SU-DHL-6 (cell line): ENCODE measurements around the gene CHD2.
A peak's percentile ranks its signal among the peaks of the same experiment; 100 is the strongest.

ENCODE experiments used
- H2AFZ ChIP-seq: fragments of 200-600 bp; sonication (generic); 2 replicates; pipeline ENCODE4 v1.6.1; 2014; ENCODE audit warnings: low read depth, mild to moderate bottlenecking, moderate library complexity, mixed read lengths, antibody characterized with exemption, low read length; ENCODE audit not compliant: severe bottlenecking
- H3F3A ChIP-seq: fragments of 200-600 bp; shearing (Covaris generic); 2 replicates; pipeline ENCODE4 v1.6.0; 2016; ENCODE audit warnings: antibody characterized with exemption, mild to moderate bottlenecking; ENCODE audit not compliant: insufficient read depth
- H3K27ac ChIP-seq: fragments of 200-600 bp; sonication (generic); 2 replicates; pipeline ENCODE4 v1.5.1; 2016; ENCODE audit warnings: low read depth, mild to moderate bottlenecking, low read length, moderate library complexity, mixed read lengths
- H3K27me3 ChIP-seq: fragments of 200-600 bp; sonication (generic), shearing (Covaris generic); 2 replicates; pipeline ENCODE4 v1.6.0; 2014; ENCODE audit warnings: mild to moderate bottlenecking, low read length
- H3K36me3 ChIP-seq: fragments of 200-600 bp; sonication (generic); 2 replicates; pipeline ENCODE4 v1.6.1; 2014; ENCODE audit warnings: mild to moderate bottlenecking, low read length, mixed read lengths
- H3K4me2 ChIP-seq: fragments of 300-600, 200-600 bp; shearing (Covaris generic), sonication (generic); 2 replicates; pipeline ENCODE4 v1.6.0; 2014; ENCODE audit warnings: low read length, low read depth, mild to moderate bottlenecking; ENCODE audit not compliant: poor library complexity, severe bottlenecking
- H3K4me3 ChIP-seq: fragments of 200-600 bp; sonication (generic); 2 replicates; pipeline ENCODE4 v1.5.1; 2014; ENCODE audit warnings: antibody characterized with exemption, low read length, mild to moderate bottlenecking, mixed read lengths; ENCODE audit not compliant: insufficient read depth, poor library complexity, severe bottlenecking
- H3K79me2 ChIP-seq: fragments of 200-600 bp; sonication (generic); 2 replicates; pipeline ENCODE4 v1.6.1; 2014; ENCODE audit warnings: mild to moderate bottlenecking, low read length, moderate library complexity; ENCODE audit not compliant: insufficient read depth
- H3K9ac ChIP-seq: fragments of 200-600 bp; sonication (generic); 2 replicates; pipeline ENCODE4 v1.7.0; 2014; ENCODE audit warnings: mild to moderate bottlenecking, low read length
- H3K9me2 ChIP-seq: fragments of 200-600 bp; sonication (generic); replicated peaks from 2 replicates; pipeline ENCODE4 v1.6.1; 2014; ENCODE audit warnings: low read length; ENCODE audit not compliant: insufficient read depth
- H3K9me3 ChIP-seq: fragments of 200-600 bp; sonication (generic); 2 replicates; pipeline ENCODE4 v1.6.1; 2014; ENCODE audit warnings: low read length, mixed read lengths; ENCODE audit not compliant: insufficient read depth
- H4K20me1 ChIP-seq: fragments of 200-600 bp; sonication (generic); 2 replicates; pipeline ENCODE4 v1.6.1; 2014; ENCODE audit warnings: low read depth, mild to moderate bottlenecking, antibody characterized with exemption, low read length, moderate library complexity, mixed read lengths
- EZH2phosphoT487 ChIP-seq: fragments of 200-600 bp; sonication (generic), shearing (Covaris generic); conservative IDR thresholded peaks from 2 replicates; pipeline ENCODE4 v1.6.1; 2018; ENCODE audit warnings: mild to moderate bottlenecking, antibody characterized with exemption, low read length, moderate library complexity, mixed read lengths
- TF ChIP-seq, protein P1 (sequence below): fragments of 200-600 bp; sonication (generic); IDR thresholded peaks from one replicate; pipeline ENCODE4 v1.5.1; 2017; ENCODE audit warnings: antibody characterized with exemption, mild to moderate bottlenecking, low read length, moderate library complexity; ENCODE audit not compliant: insufficient read depth, poor library complexity, severe bottlenecking

CHD2 gene

GRCh38 chr15:92906563-92907081 lies 6.5 kb downstream of the CHD2 start:
- no peak for TF ChIP-seq EZH2phosphoT487
- Histone ChIP-seq H3F3A (peaks cover 43% of the 10 kb centered on the region), H3K4me3 (peak overlapping the region; percentile 15), H3K9me3 (no peaks in the 10 kb centered on the region), H3K79me2 (peaks cover 97% of the 10 kb centered on the region), H3K27ac (peak overlapping the region; percentile 80), H3K9me2 (no peaks in the 10 kb centered on the region), H3K9ac (peak overlapping the region; percentile 86), H3K27me3 (no peaks in the 10 kb centered on the region), H2AFZ (no peak overlapping the region), H4K20me1 (0 out of 2 replicates have a peak, but pooled peaks cover 4% of the 10 kb centered on the region), H3K36me3 (peaks cover 16% of the 10 kb centered on the region), H3K4me2 (peak overlapping the region; percentile 87)

DNA sequence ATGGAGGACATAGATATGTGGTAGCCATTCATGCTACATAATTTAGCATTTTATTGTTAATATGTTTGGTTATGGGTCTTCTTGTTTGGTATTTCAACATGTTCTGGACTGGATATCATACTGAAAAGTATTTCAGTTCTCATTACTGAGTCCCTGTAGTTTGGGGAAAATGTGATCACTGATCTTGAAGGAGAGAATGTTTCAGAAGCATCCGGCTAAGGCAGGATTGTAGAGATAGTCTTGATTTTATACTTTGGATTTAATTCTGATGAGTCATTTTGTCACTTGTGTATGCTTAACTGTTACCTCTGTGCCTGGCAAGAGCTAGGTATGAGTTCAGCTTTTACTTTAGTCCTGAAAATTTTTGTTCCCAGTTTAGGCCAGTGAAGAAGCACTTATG lies 7.1 kb downstream of the CHD2 start:
- no peak overlapping the region for H2AFZ ChIP-seq
- H3K9me2 ChIP-seq, result no peaks in the 10 kb centered on the region
- peaks cover 37% of the 10 kb centered on the region for H3F3A ChIP-seq
- no peaks in the 10 kb centered on the region for H4K20me1 ChIP-seq
- TF ChIP-seq EZH2phosphoT487, result no peak
- TF ChIP-seq, protein P1, sequence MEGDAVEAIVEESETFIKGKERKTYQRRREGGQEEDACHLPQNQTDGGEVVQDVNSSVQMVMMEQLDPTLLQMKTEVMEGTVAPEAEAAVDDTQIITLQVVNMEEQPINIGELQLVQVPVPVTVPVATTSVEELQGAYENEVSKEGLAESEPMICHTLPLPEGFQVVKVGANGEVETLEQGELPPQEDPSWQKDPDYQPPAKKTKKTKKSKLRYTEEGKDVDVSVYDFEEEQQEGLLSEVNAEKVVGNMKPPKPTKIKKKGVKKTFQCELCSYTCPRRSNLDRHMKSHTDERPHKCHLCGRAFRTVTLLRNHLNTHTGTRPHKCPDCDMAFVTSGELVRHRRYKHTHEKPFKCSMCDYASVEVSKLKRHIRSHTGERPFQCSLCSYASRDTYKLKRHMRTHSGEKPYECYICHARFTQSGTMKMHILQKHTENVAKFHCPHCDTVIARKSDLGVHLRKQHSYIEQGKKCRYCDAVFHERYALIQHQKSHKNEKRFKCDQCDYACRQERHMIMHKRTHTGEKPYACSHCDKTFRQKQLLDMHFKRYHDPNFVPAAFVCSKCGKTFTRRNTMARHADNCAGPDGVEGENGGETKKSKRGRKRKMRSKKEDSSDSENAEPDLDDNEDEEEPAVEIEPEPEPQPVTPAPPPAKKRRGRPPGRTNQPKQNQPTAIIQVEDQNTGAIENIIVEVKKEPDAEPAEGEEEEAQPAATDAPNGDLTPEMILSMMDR, result no peak
- H3K9ac ChIP-seq, result peak overlapping the region; percentile 23
- peak overlapping the region; percentile 15 for H3K4me3 ChIP-seq
- peak overlapping the region; percentile 87 for H3K4me2 ChIP-seq
- peaks cover 10% of the 10 kb centered on the region for H3K36me3 ChIP-seq
- H3K27ac ChIP-seq, result peak overlapping the region; percentile 80
- H3K9me3 ChIP-seq, result no peaks in the 10 kb centered on the region
- H3K79me2 ChIP-seq, result peaks cover 97% of the 10 kb centered on the region
- H3K27me3 ChIP-seq, result no peaks in the 10 kb centered on the region

DNA sequence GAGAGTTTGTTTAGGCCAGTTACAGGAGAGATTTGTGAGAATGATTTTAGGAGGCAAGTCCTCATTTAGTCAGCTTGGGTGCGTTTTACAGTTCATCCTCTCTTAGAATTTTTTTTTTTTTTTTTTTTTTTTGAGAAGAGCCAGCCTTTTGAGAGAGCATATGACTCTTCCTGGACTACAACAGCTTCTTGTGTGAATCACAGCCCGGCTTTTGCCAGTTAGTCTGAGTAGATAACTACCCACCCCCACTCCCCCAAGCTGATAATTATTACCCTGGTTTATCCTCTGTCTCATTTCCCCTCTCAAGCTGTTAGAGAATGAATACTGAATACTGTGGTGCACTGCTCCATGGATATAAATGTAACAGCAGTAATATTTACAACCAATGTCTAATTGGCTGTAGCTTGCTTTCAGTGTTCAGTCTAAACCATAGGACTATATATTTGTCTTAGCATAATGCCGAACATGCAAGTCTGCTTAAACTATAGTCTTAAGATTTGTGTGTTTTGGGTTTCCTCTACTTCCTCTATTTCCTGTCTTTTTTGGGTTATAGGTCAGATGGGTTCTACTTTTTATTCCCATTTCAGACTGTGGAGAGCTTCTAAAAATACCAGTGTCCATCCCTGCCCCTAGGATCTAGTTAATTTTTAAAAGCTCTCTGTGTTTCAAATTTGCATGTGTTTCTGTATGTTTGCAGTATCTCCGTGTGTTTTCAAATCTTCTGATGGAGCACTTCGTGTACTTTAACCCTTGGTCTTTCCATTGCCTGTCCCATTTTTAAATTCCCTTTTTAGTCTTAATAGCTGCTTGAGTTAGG lies 8.0 kb downstream of the CHD2 start:
- Histone ChIP-seq H3K9me3 (no peaks in the 10 kb centered on the region), H3F3A (peaks cover 28% of the 10 kb centered on the region), H3K9ac (peak overlapping the region; percentile 23), H3K9me2 (no peaks in the 10 kb centered on the region), H2AFZ (no peak overlapping the region), H3K36me3 (0 out of 2 replicates have a peak, but pooled peaks cover 5% of the 10 kb centered on the region), H4K20me1 (no peaks in the 10 kb centered on the region), H3K4me3 (no peak overlapping the region), H3K27me3 (no peaks in the 10 kb centered on the region), H3K27ac (peak overlapping the region; percentile 80), H3K79me2 (peaks cover 96% of the 10 kb centered on the region), H3K4me2 (peak overlapping the region; percentile 87)
- TF ChIP-seq, protein P1, result no peak
- no peak for TF ChIP-seq EZH2phosphoT487

GRCh38 chr15:92908713-92909057 lies 8.6 kb downstream of the CHD2 start:
- Histone ChIP-seq H3K9me2 (no peaks in the 10 kb centered on the region), H3K27ac (no peak overlapping the region), H4K20me1 (no peaks in the 10 kb centered on the region), H3K4me2 (no peak overlapping the region), H3K9me3 (no peaks in the 10 kb centered on the region), H3F3A (peaks cover 26% of the 10 kb centered on the region), H3K79me2 (peaks cover 96% of the 10 kb centered on the region), H3K9ac (no peak overlapping the region), H3K36me3 (no peaks in the 10 kb centered on the region), H3K4me3 (no peak overlapping the region), H2AFZ (no peak overlapping the region), H3K27me3 (no peaks in the 10 kb centered on the region)
- TF ChIP-seq, protein P1, result no peak
- TF ChIP-seq EZH2phosphoT487, result no peak
